ENCODE results near the gene ZNF624.
"Not testable (repeated sequence)": the region's sequence is repeated elsewhere in the genome, so short reads cannot be mapped to it uniquely, and the experiment has no call there.

Gene ZNF624

DNA sequence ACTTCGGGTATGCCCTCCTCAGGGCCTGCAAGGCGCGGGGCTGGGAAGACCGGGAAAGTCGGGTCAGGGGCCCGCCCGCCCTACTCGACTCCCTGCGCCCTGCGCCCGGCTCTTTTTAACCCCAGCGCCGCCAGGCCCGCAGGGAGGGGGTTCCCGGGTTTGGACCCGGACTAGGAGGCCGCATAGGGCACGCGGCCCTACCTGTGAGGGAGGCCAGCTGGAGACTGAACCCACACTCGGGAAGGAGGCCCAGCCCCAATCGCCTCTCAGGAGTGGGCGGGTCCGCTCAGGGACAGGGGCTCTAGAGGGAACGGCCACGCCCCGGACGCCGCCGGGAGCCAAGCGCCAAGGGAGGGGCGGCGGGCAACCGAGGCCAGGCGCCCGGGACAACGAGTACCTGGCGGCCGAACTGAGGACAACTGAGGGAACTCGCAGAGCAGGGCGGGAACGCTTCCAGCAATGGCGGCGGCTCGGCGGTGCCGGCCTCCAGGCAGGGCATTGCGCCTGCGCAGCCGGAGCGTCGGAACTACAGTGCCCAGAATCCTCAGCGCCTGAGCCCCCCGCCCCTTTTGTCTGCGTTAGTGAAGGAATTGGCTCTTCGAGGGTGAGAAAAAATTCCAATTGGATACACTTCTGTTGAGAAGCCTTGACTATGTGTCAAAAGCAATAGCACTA, at the start of gene ZNF624:
ZNF624 (minus strand) TSS at position 484 of the 675 bp plus-strand sequence.
- peak; percentile 77 to 86 for DNase-seq (ENCODE audit: low read depth in 2 of 2)

DNA sequence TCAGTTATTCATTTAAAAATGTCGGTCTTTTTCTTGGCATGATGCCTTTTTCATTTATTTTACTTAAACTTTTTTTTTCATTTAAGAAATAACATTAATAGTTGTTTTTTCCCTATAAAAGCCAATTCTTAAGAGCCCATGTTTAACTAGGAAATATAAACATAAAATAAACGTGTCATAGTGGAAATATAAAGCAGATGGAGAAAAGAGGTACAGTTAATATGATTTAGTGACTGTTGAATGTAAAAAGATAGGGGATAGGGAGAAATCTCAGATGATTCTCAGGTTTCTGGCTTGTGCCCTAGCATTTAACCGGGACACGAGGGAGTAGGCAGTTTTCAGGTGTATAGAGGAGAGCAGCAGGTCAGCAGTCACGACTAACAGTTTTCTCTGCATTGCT, 44.0 kb upstream of the ZNF624 start:
- DNase-seq (ENCODE audit: low read depth in 2 of 2), result not testable (repeated sequence)

DNA sequence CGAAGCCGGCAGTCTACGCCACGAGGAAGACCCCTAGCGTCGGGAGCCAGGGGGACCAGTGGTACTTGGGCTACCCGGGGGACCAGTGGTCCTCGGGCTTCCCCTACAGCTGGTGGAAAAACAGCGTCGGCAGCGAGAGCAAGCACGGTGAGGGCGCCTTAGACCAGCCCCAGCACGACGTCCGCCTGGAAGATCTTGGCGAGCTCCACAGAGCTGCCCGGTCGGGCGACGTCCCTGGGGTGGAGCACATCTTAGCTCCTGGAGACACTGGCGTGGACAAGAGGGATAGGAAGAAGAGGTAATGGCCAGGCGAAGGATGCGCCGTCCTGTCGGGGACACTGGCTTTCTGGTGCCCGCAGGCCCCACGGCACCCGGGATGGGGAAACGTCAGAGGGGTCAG, 36.8 kb upstream of the ZNF624 start:
- DNase-seq (ENCODE audit: low read depth in 2 of 2), result not testable (repeated sequence)

DNA sequence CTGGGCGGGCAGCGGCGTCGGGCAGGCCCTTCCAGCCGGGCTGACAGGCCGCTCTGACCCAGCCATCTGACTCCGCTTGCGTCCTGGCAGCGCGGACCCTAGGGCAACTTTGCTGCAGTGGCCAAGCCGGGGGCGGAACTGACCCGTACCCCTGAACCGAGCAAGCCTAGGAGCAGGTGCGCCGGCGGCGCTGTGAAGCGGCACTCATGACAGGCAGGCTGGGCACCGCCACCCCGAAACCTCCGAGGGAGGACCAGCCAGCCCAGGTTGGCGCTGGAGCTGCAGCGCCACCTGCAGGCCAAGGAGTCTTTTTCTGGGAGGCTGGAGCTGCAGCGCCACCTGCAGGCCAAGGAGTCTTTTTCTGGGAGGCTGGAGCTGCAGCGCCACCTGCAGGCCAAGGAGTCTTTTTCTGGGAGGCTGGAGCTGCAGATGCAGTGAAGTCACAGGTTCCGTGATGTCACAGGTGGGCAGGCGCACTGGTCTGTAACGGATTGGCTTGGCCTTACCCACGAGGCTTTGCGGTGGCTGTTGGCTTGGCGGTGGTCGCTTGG, 36.2 kb upstream of the ZNF624 start, which contains the start of gene CCDC144A:
CCDC144A (plus strand) TSS at position 511 of the 551 bp plus-strand sequence. CDS start 160 bp downstream, outside the sequence.
- DNase-seq (ENCODE audit: low read depth in 2 of 2), result peak; percentile 62 to 69

DNA sequence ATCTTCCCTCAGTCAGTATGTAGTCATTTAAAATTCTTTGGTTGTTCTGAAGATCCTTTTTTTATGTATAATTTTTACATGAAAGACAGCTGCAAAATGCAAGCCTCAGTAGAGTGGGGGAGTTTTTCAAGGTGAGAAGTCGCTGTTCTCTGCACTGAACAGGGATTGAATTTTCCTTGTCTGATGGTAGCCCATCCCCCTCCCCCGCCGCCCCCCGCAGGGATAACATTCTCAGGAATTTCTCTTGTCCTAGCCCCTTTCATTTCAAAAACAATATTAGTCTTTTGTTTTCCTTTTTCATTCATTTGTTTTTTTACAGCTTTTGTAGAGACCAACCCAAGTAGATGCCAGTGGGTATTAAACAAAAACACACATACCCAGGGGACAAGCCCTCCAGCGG, 33.5 kb upstream of the ZNF624 start:
- not testable (repeated sequence) for DNase-seq (ENCODE audit: low read depth in 2 of 2)

DNA sequence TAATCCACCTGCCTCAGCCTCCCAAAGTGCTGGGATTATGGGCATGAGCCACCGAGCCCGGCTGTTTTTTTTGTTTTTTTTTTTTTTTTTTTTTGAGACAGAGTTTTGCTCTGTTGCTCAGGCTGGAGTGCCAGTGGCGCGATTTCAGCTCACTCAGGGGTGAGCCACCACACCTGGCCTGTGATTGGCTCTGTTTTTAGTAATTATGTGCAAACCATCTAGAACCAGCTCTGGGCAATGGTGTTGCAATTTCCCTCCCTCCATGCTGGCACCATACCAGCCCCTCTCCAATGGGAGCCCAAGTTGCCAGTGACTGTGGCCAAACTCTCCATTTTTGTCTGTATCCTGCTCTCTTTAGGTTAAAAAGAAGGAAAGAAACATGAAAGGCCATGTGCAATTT, 32.4 kb upstream of the ZNF624 start:
- DNase-seq (ENCODE audit: low read depth in 2 of 2), result not testable (repeated sequence)

DNA sequence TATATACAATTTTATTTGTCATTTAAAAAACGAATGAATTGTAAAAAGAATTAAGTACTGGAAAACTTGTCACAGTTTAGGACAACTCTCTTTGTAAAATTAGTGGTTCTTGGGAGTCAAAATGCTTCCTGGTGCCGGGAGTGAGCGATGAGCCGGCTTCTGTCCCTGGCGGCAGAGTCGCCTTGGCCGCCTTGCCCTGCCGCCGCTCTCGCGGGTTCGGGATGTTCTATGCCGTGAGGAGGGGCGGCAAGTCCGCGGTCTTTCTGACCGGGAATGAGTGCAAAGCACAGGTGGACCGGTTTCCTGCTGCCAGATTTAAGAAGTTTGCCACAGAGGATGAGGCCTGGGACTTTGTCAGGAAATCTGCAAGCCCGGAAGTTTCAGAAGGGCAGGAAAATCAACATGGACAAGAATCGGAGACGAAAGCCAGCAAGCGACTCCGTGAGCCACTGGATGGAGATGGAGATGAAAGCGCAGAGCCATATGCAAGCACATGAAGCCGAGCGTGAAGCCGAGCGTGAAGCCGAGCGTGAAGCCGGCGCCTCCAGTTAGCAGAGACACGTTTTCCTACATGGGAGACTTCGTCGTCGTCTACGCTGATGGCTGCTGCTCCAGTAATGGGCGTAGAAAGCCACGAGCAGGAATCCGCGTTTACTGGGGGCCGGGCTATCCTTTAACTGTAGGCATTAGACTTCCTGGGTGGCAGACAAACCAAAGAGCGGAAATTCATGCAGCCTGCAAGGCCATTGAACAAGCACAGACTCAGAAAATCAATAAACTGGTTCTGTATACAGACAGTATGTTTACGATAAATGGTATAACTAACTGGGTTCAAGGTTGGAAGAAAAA, 29.9 kb upstream of the ZNF624 start:
- not testable (repeated sequence) for DNase-seq (ENCODE audit: low read depth in 2 of 2)

DNA sequence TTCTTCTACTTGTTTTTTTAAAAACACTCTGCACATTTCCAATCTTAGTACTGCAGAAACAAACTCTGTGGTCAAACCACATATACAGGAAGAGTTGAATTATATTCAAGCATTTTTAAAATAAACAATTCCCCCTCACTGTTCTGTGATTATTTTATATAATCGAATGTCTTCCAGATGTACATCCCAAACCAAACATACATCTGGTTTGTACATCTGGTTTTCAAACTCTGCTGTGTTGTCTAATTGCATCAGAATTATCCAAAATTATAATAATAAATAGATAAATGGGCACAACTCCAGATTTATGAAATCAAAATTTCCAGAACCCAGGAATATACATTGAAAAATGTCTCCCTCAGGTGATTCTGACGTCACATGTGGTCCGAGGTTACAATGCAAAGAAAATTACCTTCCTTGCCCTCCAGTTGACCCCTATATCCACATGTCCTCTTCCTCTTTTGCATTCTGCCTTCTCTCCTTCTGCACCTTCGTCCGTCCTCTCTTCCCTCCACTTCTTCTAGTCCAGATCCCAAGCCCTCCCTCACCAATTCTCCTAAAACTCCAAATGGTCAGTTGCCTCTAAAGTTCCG, 23.1 kb upstream of the ZNF624 start:
- no peak for DNase-seq (ENCODE audit: low read depth in 2 of 2)

DNA sequence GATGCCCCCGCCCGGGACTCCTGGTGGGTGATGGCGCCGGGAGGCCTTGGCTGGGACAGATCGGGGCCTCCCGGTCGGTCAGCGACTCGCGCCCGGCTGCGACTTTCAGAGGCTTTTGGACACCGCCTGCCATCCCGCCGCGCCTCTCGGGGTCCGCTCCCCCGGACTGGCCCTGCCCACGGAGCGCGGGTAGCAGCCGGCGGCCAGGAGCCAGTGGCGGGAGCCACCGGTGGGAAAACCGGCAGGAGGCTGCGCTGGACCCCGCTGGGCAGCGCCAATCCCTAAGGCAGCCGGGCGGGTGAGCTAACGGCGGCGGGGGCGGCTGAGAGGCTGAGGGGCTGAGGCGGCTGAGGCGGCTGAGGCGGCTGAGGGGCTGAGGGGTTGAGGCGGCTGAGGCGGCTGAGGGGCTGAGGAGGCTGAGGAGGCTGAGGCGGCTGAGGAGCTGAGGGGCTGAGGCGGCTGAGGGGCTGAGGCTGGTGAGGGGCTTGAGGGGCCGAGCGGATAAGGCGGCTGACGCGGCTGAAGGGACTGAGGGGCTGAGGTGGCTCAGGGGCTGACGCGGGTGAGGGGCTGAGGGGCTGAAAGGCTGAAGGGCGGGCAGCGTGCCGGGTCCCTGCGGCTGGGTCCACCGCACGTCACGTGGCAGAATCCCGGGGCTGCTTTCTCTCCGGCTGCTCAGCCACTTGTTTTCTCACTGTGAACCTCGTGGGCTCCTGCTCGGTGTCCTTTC, 13.4 kb upstream of the ZNF624 start:
- DNase-seq (ENCODE audit: low read depth in 2 of 2), result not testable (repeated sequence)

DNA sequence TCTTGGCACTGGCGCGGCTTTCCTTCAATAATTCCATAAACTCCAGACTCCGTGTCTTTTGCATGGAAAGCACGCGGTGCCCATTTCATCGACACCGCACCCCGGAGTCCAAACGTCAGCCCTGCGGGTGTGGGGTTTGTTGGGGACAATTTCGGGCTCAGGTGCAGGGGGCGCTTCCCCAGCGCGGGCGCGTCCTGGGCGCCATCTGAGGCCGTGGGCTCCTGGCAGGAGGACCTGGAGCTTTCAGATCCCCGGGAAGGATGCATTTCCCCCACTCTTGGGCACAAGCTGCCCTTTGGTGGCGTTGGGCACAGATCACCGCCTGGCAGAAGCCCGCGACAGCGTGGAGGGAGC, 12.9 kb upstream of the ZNF624 start:
- not testable (repeated sequence) for DNase-seq (ENCODE audit: low read depth in 2 of 2)

DNA sequence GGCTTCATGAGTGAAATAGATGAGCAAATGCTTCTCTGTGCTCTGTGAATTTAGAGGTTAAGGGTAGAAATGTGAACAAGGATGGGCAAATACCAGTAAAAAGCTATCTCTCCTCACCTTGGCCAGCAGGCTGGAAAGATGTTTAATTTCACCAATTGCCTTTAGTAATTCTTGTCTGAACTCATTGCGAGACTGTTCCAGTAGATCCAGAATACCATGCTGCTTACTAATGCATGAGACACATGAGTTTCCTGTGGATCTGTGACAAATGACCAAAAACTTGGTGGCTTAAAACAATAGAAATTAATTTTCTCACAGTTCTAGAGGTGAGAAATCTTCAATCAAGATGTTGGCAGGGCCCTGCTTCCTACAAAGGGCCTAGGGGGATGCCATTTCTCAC, 9.3 kb upstream of the ZNF624 start:
- DNase-seq (ENCODE audit: low read depth in 2 of 2), result no peak

DNA sequence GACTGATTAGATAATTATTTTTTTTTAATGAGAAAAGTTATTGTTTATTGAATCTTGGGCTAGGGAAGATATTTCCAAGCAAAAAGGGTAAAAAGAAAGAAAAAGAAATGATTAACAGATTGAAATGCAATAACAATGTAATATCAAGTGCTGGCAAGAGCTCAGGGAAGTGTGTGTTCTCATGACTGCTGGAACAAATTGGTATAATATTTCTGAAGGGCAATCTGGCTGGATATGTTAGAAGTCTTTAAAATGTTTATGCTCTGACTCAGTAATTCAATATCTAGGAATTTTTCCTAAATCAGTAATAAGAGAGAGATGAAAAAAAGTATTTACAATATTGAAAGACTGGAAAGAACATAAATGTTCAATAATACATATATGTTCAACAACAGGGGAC, 7.6 kb upstream of the ZNF624 start:
- DNase-seq (ENCODE audit: low read depth in 2 of 2), result no peak

DNA sequence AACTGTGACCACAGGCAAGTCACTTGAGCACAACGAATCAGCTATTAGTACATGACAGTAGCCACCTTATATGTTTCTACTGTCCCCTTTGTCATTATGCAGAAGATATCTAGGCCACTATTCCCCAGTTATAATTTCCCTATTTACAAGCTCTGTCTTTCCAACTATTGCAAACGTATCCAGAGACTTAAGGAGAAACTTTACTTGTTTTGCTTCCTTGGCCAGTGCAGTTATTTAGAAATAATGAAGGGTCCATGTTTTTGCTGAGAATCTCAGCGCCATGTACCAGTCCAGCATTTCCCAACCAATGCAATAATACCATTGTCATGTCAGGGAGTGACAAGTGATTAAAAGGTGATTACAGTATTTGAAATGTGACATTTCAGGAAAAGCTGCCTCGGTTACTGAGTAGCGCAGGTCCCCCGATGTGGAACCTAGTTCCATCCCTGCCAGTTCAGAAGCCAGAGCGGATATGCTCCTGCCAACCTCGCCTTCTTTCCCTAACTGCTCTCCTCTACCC, 743 bp downstream of the ZNF624 start:
- no peak for DNase-seq (ENCODE audit: low read depth in 2 of 2)

DNA sequence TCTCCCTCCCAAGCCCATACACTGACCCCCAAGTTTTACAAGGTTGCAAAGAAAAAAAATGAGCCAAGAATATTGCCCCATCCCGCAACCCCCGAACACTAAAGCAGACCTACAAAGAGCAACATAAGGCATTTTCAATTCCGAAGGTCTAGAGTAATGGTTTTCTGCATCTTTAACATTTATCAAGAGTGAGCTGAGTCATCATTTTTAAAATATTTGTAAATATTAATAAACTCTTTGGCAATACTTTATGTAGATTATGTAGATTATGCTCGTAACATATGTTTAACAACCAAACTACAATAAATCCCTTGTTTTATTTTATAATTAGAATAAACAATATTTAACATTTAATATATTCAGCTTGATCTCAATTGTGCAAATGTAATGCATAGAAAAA, 1.4 kb downstream of the ZNF624 start:
- DNase-seq (ENCODE audit: low read depth in 2 of 2), result no peak

DNA sequence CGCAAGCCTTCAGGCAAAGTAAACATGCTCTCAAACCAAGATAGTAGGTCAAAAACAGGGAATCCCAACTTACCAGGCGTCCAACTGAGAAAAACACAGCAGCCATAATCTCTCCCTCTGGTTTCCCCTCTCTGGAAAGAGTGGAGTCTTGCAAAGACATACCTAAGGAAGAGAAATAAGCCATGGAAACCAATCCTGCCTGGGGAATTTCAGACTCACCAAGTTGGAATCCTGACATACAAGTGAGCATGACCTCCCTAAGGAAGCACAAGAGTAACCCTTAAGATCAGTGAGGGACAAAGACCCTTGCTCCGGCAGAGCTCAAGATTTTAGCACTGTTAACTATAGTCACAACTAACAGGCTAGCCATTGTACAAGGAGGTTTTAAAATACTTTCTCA, 4.1 kb downstream of the ZNF624 start:
- DNase-seq (ENCODE audit: low read depth in 2 of 2), result no peak

DNA sequence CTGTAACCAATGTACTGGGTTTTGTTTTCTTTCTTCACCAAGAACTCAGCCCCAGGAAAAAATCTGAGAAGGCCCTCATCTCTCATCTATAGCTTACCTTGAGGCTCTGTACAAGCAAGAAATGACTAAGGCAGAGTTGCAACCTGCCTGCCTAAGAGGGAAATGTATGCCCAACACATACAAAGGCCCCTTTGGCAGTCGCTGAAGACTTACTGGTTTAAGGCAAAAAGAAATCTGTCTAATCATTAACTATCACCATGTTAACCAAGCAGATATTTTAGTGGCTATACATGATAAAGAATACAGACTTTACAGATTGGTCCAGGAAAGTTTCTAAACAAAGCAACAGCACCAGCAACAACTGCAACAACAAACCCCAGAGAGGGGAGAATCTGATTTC, 14.2 kb downstream of the ZNF624 start:
- DNase-seq (ENCODE audit: low read depth in 2 of 2), result no peak

DNA sequence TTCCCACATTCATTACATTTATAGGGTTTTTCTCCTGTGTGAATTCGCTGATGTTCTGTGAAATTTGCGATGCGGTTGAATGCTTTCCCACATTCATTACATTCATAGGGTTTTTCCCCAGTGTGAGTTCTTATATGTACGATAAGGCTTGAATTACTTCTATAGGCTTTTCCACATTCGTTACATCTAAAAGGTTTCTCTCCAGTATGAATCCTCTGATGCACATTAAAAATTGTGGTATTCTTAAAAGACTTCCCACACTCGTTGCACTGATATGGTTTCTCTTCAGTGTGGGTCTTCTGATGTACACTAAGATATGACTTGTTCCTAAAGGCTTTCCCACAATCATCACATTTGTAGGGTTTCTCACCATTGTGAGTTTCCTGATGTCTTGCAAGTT, 30.4 kb downstream of the ZNF624 start:
- DNase-seq (ENCODE audit: low read depth in 2 of 2), result no peak

DNA sequence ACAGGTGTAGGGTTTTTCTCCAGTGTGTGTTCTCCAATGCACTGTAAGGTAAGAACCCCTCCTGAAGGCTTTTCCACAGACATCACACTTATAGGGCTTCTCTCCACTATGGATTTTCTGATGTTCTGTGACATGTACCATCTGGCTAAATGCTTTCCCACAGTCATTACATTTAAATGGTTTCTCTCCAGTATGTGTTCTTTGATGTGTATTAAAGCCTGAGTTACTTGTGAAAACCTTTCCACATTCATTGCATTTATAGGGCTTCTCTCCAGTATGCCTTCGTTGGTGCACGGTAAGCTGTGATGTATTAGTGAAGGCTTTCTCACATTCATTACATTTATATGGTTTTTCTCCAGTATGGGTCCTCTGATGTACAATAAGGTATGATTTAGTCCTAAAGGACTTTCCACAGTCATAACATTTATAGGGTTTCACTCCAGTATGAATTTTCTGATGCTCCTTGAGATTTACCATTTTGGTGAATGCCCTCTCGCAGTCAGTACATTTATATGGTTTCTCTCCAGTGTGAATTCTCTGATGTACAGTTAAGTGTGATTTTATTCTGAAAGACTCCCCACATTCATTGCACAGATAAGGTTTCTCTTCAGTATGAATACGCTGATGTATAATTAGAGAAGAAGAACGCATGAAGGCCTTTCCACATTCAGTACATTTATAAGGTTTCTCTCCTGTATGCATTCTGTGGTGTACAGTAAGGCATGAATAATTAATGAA, 30.9 kb downstream of the ZNF624 start:
- no peak for DNase-seq (ENCODE audit: low read depth in 2 of 2)

DNA sequence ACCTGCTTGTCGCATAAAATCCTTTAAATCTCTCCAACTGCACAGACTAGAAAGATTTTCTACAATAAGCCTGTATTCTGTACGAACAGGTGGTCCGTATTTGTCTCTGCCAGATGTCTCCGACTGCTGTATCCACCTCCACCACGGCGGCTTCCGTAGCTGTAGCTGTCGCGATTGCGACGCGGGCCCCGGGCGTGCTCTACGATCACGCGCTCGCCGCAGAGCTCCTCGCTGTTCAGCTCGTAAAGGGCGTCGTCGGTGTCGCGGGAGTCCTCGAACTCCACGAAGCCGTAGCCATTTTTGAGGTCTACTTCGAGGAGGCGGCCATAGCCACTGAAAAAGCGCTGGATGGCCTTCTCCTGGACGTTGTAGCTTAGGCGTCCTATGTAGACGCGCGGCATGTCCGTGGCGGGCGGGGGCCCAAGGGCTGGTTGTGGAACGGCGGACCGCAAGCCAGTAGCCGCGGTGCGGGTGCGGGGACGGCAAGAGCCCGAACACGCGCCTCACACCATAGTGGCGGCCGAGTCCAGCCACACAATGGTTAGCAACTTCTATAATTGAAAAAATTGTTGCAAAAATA, 36.1 kb downstream of the ZNF624 start:
- DNase-seq (ENCODE audit: low read depth in 2 of 2), result no peak

DNA sequence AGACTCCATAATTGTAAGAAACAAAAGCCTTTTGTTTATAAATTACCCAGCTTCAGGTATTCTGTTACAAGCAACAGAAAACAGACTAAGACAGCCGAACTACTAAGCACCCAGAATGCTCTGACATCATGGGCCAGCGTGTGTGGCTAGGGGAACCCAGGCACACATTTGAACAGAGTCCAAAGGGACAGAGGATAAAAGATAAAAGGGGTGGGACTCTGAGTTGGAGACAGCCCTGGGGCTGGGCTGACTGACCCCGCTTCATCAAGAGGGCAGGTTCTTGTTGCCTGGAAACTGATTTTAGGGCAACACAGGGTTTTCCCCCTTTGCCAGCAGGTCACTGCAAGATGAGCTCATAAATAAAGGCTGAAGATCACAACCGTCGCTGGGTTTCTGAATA, 54.1 kb downstream of the ZNF624 start:
- DNase-seq (ENCODE audit: low read depth in 2 of 2), result no peak
